HepG2 (cell line): ENCODE results near the gene COLEC12.

ENCODE experiments used
- AHR ChIP-seq: IDR thresholded peaks from 2 replicates; pipeline ENCODE4 v1.6.1; 2018; ENCODE audit warnings: missing genetic modification reagents, missing compliant biosample characterization
- CBX2 ChIP-seq, 2 experiments: fragments of 200-600 bp in 1 of 2; sonication (generic); formaldehyde crosslinking in 1 of 2; IDR thresholded peaks; 2 replicates each; pipeline versions ENCODE4 v1.7.0 to v1.8.1; 2018 to 2022; ENCODE audit warnings: low read depth in 2 of 2, low read length in 1 of 2, mild to moderate bottlenecking in 1 of 2, missing genetic modification reagents in 1 of 2
- CTCF ChIP-seq: sonication (generic); formaldehyde crosslinking; IDR thresholded peaks from 2 replicates; pipeline ENCODE4 v1.5.0; 2020; ENCODE audit warnings: mild to moderate bottlenecking, missing genetic modification reagents, moderate library complexity
- GATAD2A ChIP-seq: IDR thresholded peaks from 2 replicates; pipeline ENCODE4 v1.6.1; 2016
- HBP1 ChIP-seq: IDR thresholded peaks from 2 replicates; pipeline ENCODE4 v1.6.1; 2016; ENCODE audit warnings: low read depth, control low read depth
- NCOA1 ChIP-seq: sonication (generic); formaldehyde crosslinking; IDR thresholded peaks from 2 replicates; pipeline ENCODE4 v1.9.0; 2021; ENCODE audit warnings: missing genetic modification reagents
- POGZ ChIP-seq: sonication (generic); formaldehyde crosslinking; IDR thresholded peaks from 2 replicates; pipeline ENCODE4 v1.4.0; 2020; ENCODE audit warnings: mild to moderate bottlenecking, missing genetic modification reagents
- TCF12 ChIP-seq, 2 experiments: fragments of 450-650 bp in 1 of 2; sonication (generic) in 1 of 2; formaldehyde crosslinking in 1 of 2; IDR thresholded peaks; 2 replicates each; pipeline versions ENCODE4 v1.6.1 to v1.8.0; 2017 to 2022; ENCODE audit warnings: antibody characterized with exemption in 1 of 2, mild to moderate bottlenecking in 1 of 2, missing genetic modification reagents in 1 of 2, moderate library complexity in 1 of 2
- THAP8 ChIP-seq: sonication (generic); formaldehyde crosslinking; IDR thresholded peaks from 2 replicates; pipeline ENCODE4 v1.5.1; 2020; ENCODE audit warnings: missing genetic modification reagents, mild to moderate bottlenecking, borderline replicate concordance
- USF2 ChIP-seq, 2 experiments: sonication (generic) in 1 of 2; formaldehyde crosslinking in 1 of 2; IDR thresholded peaks; 2 replicates each; pipeline versions ENCODE4 v1.5.1 to v1.6.1; 2011 to 2020; ENCODE audit warnings: borderline replicate concordance in 1 of 2, low read depth in 1 of 2, low read length in 1 of 2, mild to moderate bottlenecking in 1 of 2, missing genetic modification reagents in 1 of 2, moderate library complexity in 1 of 2
- ZBTB44 ChIP-seq: sonication (generic); formaldehyde crosslinking; IDR thresholded peaks from 2 replicates; pipeline ENCODE4 v1.4.0; 2020; ENCODE audit warnings: missing genetic modification reagents
- ZFP37 ChIP-seq: sonication (generic); formaldehyde crosslinking; IDR thresholded peaks from 2 replicates; pipeline ENCODE4 v1.4.0; 2020; ENCODE audit warnings: missing genetic modification reagents, borderline replicate concordance
- TF ChIP-seq, protein P1 (sequence below): sonication (generic); formaldehyde crosslinking; conservative IDR thresholded peaks from 2 replicates; pipeline ENCODE4 v1.4.0; 2020; ENCODE audit warnings: missing genetic modification reagents
- TF ChIP-seq, protein P2 (sequence below), 2 experiments: IDR thresholded peaks; 2 replicates each; pipeline ENCODE4 v1.6.1; 2011 to 2012; ENCODE audit warnings: low read length in 2 of 2, borderline replicate concordance in 1 of 2, low read depth in 1 of 2, mild to moderate bottlenecking in 1 of 2, moderate library complexity in 1 of 2

DNA sequence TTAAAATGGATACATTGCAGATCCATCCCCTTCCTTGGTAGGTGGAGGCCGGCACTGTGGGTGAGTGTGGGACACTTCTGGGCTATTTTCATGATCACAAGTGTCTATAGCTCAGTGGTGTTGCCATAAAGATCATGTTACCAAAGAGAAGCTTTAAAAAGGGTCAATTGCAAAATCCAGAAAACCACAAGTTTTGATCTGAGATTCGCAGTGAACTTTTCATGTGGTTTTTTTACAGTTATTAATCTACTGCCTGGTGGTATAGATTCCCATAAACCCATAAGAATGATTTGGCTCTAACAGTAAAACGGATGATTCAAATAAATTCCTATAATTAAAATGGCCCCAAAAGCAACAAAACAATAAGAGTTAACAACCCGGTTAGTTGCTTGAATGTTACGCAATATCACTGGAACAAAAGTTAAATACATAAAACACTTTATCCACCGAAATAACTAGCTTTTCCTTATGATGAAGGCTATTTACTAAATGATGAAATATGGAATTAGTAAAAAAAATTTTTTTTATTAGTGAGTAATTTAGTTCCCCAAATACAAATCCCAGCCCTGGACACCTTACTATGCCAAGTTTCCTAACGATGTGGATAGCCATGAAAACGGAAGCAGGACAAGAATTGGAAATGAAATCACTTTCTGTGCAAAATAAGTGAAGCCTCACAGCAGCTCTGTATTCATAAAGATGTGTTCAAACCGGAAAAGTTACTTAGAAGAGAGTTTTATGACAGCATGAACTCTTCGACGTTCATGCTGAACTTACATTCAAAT, 137.0 kb downstream of the COLEC12 start:
- TF ChIP-seq THAP8 (CRISPR knock-in tag) (no peak), HBP1 (CRISPR knock-in tag) (no peak), TCF12 (IDR thresholded peaks at IDR 0.05) (no peak), TCF12 (CRISPR knock-in tag; IDR thresholded peaks at IDR 0.05) (no peak), NCOA1 (CRISPR knock-in tag) (no peak), POGZ (CRISPR knock-in tag) (no peak), GATAD2A (no peak), USF2 (IDR thresholded peaks at IDR 0.05; ENCODE audit: low read depth, low read length) (no peak), USF2 (CRISPR knock-in tag; IDR thresholded peaks at IDR 0.05; ENCODE audit: borderline replicate concordance) (no peak), CBX2 (IDR thresholded peaks at IDR 0.05; ENCODE audit: low read depth, low read length) (no peak), CBX2 (CRISPR knock-in tag; IDR thresholded peaks at IDR 0.05; ENCODE audit: low read depth) (no peak), ZBTB44 (no peak), AHR (CRISPR knock-in tag) (no peak), CTCF (CRISPR knock-in tag) (no peak), ZFP37 (CRISPR knock-in tag) (no peak)
- TF ChIP-seq, protein P1, sequence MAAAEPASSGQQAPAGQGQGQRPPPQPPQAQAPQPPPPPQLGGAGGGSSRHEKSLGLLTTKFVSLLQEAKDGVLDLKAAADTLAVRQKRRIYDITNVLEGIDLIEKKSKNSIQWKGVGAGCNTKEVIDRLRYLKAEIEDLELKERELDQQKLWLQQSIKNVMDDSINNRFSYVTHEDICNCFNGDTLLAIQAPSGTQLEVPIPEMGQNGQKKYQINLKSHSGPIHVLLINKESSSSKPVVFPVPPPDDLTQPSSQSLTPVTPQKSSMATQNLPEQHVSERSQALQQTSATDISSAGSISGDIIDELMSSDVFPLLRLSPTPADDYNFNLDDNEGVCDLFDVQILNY (CRISPR knock-in tag) = no peak
- TF ChIP-seq, protein P2, sequence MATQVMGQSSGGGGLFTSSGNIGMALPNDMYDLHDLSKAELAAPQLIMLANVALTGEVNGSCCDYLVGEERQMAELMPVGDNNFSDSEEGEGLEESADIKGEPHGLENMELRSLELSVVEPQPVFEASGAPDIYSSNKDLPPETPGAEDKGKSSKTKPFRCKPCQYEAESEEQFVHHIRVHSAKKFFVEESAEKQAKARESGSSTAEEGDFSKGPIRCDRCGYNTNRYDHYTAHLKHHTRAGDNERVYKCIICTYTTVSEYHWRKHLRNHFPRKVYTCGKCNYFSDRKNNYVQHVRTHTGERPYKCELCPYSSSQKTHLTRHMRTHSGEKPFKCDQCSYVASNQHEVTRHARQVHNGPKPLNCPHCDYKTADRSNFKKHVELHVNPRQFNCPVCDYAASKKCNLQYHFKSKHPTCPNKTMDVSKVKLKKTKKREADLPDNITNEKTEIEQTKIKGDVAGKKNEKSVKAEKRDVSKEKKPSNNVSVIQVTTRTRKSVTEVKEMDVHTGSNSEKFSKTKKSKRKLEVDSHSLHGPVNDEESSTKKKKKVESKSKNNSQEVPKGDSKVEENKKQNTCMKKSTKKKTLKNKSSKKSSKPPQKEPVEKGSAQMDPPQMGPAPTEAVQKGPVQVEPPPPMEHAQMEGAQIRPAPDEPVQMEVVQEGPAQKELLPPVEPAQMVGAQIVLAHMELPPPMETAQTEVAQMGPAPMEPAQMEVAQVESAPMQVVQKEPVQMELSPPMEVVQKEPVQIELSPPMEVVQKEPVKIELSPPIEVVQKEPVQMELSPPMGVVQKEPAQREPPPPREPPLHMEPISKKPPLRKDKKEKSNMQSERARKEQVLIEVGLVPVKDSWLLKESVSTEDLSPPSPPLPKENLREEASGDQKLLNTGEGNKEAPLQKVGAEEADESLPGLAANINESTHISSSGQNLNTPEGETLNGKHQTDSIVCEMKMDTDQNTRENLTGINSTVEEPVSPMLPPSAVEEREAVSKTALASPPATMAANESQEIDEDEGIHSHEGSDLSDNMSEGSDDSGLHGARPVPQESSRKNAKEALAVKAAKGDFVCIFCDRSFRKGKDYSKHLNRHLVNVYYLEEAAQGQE (IDR thresholded peaks at IDR 0.05; ENCODE audit: borderline replicate concordance in 1 of 2, low read depth in 1 of 2, low read length in 2 of 2) = no peak
